ENCODE measurements around the gene LBH.

LBH gene

DNA sequence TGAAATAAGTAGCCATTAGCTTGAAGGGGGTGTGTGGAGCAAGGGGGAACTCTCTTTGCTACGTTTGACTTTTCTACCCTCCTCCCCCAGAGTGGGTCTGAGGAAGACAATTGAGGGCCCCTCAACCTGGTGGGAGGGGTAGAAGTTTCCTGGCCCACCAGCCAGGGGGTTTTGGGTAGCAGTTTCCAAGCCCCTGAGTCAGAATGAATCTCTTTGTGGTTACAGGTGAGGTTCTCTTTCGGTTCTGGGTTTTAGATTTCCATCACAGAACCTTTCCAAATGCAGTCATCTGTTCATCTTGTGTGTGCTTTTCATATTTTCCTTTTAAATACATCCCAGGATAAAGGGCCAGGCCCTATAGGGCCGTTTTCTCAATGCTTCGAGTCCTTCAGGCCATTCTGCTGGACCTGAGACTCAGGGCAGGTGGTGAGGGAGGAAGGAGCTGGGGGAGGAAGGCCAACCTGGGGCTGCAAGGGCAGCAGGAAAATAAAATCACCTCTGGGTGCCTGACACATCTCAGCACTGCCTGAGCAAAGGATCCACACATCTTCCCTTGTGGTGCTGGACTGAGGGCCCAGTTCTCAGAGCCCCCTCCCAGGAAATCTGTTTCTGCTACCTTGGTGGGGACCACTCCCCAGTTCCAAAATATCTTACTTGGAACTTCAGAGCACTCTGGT, 4.7 kb downstream of the LBH start:
- DNase-seq, result no peak

DNA sequence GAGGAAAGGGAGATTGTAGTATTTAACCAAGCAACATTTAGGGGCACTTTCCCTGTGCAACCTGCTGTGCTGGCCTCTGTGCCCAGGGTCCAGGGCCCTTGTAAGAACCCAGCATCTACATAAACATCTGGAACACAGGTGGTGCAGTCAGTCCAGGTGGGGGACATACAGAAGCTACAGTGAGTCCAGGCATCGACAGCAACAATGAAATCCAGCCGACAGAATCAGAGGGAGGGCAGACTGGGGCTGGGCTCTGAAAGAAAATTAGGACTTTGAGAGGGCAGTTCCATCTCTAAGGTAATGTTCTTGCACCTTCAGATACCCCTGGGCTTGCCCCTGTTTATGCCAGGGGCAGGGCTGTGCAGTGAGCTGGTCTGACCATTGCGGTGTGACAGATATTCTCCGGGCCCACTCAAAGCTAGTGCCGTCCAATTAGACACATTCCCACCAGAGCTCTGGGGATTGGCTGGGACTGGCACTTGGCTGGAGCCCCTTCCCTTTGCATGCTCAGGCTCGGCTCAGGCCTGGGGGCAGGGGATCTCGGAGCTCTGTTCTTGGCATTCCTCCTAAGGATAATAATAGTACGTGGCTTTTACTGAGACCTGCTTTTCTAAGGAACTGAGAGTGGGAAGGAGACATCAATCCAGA, 5.4 kb downstream of the LBH start:
- no peak for DNase-seq

DNA sequence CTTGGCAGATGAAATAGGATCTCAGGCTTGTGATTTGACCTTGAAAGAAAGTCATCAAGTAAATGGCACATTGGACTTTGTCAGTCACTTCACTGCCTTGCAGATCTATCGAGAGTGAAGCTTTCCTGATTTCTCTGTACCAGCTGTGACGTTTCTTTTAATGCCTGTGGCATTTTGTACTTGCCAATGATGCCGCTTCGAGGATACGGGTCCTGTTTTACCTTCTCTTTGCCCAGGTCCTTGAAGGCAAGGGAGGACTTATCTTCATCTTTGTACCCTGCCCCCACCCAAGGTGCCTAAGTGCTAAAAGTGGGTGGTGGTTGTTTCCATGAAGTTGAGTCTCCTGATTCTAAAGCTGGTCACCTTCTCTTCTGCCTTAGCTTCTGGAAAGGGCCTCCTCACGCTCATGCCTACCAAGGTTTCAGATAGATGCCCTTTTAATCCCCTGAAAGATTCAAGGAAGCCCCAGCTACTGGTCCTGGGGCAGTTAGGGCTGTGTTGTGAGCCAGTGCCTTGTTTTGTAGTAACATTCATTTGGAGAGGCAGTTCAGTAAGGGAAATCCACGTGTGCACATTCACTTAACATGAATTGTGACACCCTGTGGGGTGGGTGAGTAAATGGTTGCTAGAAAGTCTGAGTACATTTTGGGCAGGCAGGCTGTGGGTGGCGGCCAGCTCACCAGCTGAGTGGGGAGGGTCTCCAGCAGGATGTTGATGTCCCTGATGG, 6.1 kb downstream of the LBH start:
- no peak for DNase-seq

DNA sequence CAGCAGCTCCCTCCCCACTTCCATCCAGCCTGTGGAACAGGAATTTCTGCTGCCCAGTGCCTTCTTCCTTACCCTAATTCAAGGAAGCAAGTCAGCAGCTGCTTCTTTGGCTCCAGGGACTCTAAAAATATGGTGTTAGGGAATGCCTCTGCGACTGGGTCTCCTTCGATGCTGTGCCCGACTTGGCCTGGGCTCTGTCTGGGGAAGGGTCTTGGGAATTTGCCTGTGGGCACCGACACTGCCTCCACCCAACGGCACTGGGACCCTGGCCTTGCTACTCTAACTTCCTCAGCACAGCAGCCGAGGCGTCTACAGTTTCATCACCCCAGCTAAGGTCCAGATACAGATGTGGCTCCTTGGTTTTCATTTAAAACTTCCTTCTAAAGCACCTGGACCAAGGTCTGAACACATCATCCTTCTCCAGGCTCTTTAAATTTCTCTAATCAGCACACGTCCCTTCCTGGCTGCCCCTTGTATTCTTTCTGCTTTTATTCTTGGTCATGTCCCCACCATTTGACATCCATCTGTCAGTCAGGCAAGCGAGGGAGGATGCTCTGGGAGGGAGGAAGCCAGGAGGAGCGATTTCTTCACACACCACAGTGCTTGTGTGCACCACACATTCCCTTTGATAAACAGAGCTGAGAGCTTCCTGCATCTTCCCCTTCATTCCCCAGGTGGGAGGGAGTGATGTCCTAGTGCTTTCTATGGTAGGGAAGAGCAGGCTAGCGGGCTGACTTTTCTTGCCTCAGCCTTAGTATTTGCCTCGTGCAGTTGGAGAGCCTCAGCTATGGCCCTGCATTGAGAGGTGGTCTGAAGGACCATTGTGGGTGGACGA, 6.8 kb downstream of the LBH start:
- DNase-seq, result no peak

DNA sequence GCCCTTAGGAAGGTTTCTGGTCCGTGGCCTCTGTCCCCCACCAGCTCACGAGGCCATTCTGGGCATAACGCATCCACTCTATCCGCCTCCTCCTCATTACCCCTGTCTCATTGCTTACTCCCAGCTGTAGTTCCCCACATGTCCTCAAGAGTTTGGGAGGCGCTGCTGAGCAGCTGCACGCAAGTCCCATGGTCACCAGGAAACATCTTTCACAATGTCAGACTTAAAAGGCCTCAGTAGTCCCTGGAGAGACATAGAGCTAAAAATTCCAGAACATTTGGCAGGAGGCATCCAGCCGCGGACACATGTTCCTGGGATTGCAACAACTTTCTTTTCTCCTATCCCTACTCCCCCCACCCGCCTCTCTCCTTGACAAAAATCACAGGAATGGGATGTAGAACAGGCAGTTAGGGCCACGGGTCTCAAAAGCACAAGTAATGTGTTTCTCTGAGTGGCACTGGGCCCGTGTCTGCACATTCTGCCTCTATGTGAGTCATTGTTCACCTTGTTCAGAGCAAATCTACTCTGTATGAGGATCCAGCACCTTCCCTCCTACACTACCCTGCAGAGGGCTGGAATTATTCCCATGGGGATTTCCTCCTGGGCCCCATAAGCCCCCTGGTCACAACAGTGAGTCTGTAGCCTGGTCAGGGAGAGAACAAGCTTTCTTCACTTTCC, 8.1 kb downstream of the LBH start:
- peak; percentile 28 for DNase-seq

DNA sequence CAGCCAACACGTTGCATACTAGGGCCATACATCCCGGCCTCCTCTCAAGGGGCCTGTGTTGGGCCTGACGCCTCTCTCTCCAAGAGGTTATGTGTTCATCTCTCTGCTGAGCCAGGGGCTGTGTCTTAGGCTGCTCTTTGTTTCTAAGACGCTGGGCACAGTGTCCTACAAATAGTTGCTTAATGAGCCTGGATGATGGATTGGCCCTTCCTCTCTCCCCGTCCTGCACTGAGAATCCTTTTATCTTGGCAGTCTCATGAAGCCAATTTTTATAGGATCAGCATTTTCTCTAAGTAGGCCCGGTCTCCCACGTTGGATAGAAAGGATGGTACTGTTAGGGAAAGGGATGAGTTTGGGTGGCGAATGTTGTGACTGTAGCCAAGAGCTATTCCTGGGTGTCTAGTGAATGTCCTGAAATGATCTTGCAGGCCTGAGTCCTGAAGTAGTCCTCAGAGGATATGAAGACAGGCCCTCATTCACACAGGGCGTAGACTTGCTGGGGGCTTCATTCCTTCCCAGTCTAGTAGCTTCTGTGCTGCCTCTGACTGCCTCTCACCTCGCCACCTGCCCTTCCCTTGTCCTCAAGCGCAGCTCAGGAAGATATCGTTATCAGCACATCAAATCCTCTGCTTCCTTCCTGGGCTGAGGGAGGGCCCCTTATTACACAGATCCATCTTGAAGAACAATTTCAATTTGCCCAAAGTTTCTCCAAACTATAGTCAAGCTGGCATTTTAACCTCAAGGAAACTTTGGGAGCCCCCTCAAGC, 8.8 kb downstream of the LBH start:
- DNase-seq, result no peak

DNA sequence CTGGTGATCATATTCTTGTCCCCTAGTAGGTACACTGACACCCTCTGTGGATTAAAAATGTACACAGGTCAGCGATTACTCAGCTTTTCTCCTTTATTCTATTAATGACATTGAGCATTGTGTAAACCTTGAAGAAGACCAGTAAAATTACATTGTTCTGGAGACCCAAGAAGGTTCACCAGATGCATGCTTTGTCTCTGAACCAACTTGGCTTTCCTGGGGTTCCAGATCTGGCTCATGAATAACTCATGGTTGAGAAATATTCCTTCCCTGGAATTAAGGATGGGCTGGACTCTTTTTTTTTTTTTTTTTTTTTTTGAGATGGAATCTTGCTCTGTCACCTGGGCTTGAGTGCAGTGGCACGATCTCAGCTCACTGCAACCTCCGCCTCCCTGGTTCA, 11.9 kb downstream of the LBH start:
- no peak for DNase-seq

DNA sequence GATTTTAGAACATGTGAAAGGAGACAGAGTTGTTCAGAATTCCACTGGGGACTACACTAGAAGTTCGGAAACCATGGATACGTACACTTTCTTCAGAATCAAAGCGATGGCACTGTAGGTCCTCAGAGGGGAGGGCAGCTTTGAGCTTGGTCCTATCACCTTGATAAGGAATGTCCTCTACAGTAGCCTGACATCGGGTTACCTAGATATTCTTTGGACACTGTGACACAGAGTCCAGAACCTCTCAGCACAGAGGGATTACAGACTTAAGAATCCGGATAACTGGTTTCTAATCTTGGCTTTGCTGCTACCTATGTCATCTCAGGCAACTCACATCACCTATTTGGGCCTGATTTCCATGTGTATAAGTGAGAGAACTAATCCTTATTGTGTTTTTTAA, 14.0 kb downstream of the LBH start:
- no peak for DNase-seq

DNA sequence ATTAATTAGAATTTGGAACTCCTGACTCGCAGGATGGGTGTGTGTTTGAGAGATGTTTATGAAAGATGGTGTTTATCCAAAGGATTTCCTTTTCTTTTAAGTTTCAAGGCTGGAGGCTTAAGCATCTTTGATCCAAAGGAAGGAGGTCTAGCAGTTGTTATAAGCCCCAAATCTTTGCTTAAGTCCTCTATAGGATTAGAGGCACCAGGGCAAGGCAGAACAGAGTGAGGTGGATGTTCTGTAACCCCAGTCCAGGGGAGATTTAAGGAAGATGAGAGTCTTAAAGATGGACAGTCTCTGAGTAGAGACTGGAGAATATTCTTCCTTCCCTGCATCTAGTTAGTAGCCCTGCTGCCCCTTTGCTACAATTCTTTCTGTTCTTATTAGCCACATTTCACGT, 17.5 kb downstream of the LBH start:
- no peak for DNase-seq

DNA sequence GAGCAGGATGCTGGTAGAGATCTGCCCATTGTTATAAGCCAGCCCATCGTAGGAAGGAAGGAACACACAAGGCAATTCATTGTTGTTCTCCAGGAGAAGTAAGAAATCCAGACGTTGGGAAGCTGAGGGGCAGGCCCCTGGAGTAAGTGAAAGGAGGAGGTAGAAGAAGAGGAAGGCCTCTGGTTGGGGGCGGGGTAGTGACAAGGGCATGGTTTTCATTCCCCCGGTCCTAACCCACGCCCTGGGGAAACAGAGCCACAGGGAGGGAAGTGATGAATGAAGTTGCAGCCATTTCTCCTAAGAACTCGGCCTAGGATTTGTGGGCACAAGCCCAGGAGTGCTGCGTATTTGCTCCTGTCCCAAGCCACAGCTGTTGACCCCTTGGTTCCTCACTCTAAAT, 18.0 kb downstream of the LBH start:
- no peak for DNase-seq

DNA sequence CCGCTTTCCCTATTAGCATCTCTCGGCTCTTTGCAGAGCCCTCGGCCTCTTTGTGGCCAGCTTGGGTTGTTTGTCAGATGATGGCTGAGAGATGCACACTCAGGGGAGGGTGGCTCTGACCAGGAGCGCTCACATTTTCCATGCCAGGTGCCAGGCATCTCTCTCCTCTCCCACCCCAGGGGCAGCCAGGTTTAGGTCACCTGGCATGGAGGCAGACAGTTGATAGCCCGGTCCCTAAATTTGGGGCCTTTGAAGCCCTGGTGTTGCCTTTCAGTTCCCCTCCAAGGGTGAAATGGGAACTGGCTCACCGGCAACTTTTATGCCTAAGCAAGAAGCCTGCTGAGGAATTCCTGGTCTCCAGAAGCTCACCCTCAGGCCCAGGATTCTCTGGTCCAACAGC, 19.1 kb downstream of the LBH start:
- no peak for DNase-seq

DNA sequence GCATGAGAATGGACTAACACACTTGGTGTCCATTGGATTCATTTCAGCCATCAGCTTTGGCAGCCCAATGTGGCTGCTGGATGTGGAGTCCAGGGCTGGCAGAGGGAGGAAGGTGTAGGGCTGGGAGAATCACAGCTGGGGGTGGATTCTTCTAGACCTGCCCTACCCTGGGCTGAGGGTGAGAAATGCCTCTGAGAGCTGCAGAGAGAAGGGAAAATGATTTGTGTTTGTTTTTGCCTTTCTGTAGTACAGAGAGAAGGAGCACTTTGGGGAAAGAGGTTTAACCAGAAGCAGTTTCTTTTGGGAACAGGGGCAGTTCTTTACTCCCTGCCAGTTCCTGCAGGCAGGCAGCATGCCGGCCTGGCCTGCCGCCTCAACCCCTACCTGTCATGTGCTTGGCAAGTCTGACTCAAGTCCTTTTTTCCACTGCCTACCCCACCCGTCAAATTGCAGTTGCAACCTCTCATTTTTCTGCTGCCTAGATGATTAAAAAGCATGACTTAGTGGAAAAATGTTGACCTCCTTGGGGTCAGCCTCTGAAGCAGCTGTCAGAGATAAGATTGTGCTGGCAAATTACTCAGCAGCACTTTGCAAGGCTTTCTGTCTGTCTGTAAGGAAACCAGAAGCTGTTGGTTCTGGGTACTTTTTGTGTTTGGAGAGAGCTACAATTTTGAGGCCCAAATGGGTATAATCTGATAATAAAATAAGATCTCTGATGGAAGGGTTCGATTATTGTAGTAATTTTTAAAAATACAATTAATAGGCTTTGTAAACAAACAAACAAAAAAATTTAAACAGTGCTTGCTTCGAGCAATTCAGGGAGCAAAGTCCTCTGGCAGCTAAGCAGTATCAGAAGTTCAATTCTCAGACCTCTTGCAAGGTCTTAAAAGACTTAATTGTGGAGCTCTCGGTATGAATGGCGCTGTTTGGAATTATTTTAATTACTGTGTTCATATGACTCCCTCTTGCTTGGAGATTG, 21.7 kb downstream of the LBH start:
- DNase-seq, result no peak

DNA sequence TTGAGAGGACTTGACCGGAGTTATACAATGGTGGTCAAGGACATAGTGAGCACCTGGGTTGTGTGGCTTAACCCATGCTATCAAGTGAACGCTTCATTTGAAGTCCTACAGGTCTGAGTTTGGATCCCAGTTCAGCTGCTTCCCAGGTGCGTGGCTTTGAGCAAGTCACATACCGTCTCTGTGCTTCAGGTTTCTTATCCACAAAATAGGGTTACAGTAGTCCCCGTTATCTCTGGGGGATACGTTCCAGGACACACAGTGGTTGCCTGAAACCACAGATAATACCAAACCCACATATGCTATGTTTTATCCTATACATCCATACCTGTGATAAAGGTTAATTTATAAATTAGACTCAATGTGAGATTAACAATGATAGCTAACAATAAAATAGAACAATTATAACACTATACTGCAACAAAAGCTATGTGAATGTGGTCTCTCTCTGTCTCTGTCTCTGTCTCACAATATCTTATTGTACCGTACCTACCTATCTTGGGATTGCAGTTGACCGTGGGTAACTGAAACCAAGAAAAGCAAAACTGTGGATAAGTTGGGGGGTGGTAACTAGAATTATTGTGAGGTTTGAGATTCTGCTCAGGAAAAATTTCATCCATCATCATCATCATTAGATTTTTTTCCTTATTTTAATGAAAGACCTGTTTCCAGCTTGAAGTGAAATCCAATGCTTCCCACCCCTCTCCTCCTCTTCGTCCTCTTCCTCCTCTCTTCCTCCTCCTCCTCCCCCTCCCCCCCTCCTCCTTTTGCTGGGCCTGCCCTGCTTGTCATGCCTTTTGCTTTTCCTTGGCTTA, 22.7 kb downstream of the LBH start:
- DNase-seq, result no peak

DNA sequence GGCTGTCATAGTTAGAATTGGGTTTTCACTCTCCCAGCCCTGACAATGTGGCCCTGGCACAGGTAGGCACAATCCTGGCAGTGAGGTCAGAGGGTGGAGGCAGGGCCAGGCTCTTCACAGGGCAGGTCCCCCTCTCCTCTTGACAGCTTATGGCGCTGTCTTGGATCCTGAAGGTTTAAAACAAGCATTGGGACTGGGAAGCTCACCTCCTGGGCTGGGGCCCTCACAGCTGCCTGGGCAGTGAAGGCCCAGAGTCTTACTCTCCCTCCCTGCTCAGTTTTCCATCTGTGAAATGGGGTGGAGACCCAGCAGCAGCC, 23.3 kb downstream of the LBH start:
- no peak for DNase-seq

DNA sequence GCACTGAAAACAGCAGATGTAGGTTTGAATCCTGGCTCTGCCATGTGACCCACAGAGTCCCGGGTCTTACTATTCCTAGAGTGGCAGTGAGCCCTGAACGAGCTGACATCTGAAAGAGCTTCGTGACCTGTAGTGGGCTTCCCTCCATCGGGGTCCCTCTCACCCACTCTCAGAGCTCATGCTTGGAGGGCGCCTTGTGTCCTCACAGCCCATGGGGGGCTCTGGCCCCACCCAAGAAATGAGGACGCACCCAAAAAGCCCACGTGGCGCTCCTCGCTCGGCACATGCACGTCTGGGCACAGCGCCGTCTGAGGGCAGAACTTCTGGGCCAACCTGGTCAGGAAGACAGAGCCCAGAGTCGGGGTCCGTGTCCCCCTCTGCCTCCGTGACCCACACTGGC, 23.7 kb downstream of the LBH start:
- no peak for DNase-seq

DNA sequence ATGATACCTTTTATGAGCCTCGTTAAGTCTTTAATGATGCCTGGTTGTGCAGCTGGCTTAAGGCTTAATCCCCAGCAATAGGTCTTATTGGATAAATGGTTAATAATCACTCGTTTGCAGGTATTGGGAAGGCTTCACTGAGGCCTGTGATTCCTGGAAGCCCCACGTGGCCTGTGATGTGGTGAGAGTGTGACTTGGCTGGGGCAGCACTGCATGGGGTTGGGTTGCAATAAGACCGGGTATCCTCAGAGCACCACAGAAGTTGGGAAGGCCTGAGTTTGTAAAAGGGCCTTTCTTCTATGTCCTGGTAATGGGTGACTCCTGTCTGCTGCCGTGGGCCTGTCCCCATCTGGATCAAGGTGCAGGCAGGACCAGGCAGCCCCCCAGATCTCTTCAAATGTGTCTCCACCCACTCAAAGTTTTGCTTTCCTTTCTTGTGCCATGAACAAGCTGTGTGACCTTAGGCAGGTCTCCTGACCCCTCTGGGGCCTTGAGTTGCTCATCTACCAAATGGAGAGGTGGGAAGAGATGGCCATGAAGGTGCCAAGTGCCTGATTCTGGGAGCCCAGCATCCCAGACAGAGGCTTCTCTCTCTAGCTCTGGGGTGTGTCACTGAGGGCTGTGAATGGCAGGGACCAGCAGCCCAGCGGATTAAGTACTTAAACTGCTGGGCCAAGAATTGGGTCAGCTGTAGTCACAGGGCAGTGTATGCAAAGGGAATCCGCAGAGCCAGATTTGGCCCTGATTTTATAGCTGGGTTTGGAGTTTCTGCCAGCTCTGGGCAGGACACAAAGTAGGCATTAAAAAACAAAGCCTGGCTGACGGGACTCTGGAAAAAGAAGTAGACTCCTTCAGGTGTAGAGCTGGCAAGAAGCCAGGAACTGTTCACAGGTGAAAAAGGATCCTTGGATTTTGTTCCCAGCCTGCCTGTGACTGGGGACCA, 24.4 kb downstream of the LBH start:
- DNase-seq, result no peak

DNA sequence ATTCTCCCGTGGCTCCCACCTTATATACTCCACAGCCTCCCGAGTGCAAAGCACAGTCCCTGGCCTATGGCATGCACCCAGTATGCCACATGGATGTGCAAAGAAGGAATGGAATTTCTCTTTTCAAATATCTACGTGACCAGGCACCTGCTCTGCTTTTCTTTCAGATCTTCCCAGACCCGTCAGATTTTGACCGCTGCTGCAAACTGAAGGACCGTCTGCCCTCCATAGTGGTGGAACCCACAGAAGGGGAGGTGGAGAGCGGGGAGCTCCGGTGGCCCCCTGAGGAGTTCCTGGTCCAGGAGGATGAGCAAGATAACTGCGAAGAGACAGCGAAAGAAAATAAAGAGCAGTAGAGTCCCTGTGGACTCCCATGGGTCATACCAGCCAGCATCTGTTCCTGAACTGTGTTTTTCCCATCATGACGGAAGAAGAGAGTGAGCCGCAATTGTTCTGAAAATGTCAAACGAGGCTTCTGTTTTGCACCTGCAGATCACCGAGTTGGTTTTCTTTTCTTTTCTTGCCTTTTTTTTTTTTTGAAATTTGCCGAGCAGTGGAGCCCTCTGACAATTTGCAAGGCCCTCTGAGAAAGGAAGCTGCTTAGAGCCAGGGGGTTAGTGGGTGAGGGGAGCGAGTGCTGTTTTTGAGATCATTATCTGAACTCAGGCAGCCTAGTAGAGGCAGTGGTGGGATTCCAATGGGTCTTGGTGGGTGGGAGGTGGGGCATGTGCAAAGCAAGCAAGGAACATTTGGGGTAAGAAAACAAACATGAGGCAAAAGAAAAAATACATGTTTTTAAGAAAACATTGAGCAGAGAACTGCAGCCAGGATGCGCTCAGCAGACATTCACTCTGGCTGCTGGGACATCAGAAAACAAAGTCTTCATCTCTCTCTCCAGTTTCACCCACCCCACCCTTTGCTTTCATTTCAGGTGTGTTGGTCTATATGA, 26.2 kb downstream of the LBH start:
- DNase-seq, result no peak

DNA sequence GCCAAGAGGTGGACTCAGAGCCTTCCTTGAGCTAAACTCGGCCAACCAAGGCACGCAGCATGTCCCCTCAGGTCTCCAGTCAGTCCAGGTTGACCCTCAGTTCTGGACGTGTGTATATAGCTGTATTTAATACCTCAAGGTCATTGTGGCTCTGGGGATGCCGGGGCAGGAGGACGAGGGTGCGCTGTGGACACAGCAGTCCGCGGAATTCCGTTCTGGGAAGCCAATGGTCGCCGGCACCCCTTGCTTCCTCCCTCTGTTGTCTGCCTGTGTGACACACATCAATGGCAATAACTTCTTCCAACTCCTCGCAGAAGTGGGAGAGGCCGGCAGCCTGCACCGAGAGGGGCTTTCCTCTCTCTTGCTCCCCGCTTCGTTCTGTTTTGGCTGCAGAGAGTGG, 27.7 kb downstream of the LBH start:
- DNase-seq, result no peak

Data from NCI-H345 (cell line).